ENCODE results near the gene PLCB1. TPM values are rescaled to one million over a fixed set of nuclear protein-coding genes. Genes with fewer than 3 reads are reported as not detected.

Gene PLCB1
- total and polyA plus RNA-seq, 2 donors (not counting 1 experiment from before 2014, with no cell fraction given): 13.4 to 23.3 TPM

DNA sequence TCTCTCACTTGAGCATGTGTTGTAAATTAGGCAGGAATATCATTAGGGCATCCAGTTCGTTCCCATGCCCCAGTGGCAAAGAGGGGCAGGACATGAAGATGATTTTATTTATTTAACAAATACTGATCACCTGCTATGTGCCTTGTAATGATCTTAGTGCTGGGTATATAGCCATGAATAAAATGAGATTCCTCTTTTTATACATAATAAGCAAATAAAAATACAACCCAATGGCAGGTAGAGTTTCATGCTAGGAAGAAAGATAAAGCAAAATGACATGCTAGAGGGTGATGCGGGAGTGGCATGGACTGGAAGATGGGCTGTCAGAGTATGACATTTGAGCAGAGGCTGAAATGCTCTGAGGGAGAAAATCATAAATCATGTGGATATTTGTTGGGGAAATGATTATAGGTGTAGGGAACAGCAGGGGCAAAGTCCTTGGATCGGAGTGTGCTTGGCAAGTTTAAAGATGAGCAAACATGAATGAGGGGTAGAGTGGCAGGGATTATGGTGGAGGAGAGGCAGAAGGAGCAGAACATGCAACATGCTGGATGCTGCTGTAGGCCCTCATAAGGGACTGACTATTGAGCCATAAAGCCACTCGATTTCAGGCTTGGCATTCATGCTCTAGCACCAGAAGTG, 342.1 kb downstream of the PLCB1 start:
- no peaks in the 10 kb centered on the region for H3K36me3 ChIP-seq (ENCODE audit: control insufficient read depth, insufficient read depth, low read length)
- H2AFZ ChIP-seq (ENCODE audit: low read length): no peak overlapping the region
- TF ChIP-seq EZH2 (IDR thresholded peaks at IDR 0.05; ENCODE audit: low read length, missing control alignments): no peak
- TF ChIP-seq, protein P1, sequence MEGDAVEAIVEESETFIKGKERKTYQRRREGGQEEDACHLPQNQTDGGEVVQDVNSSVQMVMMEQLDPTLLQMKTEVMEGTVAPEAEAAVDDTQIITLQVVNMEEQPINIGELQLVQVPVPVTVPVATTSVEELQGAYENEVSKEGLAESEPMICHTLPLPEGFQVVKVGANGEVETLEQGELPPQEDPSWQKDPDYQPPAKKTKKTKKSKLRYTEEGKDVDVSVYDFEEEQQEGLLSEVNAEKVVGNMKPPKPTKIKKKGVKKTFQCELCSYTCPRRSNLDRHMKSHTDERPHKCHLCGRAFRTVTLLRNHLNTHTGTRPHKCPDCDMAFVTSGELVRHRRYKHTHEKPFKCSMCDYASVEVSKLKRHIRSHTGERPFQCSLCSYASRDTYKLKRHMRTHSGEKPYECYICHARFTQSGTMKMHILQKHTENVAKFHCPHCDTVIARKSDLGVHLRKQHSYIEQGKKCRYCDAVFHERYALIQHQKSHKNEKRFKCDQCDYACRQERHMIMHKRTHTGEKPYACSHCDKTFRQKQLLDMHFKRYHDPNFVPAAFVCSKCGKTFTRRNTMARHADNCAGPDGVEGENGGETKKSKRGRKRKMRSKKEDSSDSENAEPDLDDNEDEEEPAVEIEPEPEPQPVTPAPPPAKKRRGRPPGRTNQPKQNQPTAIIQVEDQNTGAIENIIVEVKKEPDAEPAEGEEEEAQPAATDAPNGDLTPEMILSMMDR (conservative IDR thresholded peaks at IDR 0.05 in 1 of 2, IDR thresholded peaks at IDR 0.05 in 1 of 2; ENCODE audit: low read depth in 1 of 2, low read length in 2 of 2): no peak
- H4K20me1 ChIP-seq (ENCODE audit: control insufficient read depth, extremely low read depth, insufficient read depth, low read length): no peaks in the 10 kb centered on the region
- DNase-seq (ENCODE audit: low read depth in 2 of 2): no peak
- H3K9me3 ChIP-seq (ENCODE audit: control insufficient read depth, insufficient read depth, low read depth, low read length): no peaks in the 10 kb centered on the region
- no peak overlapping the region for H3K27ac ChIP-seq (ENCODE audit: insufficient read depth, low read length)
- H3K4me2 ChIP-seq (ENCODE audit: extremely low read depth, insufficient read depth, low read length): no peak overlapping the region
- H3K79me2 ChIP-seq (ENCODE audit: control insufficient read depth, insufficient read depth, low read length): no peaks in the 10 kb centered on the region
- H3K9ac ChIP-seq (ENCODE audit: insufficient read depth, low read length): no peak overlapping the region
- H3K4me1 ChIP-seq (ENCODE audit: control insufficient read depth, extremely low read depth, insufficient read depth, low read length): no peaks in the 10 kb centered on the region
- H3K4me3 ChIP-seq (replicated peaks in 1 of 4; ENCODE audit: control extremely low read depth in 1 of 4, insufficient read depth in 1 of 4, low read depth in 3 of 4, low read length in 4 of 4): no peak overlapping the region
- H3K27me3 ChIP-seq (ENCODE audit: control insufficient read depth, insufficient read depth, low read length): no peaks in the 10 kb centered on the region

DNA sequence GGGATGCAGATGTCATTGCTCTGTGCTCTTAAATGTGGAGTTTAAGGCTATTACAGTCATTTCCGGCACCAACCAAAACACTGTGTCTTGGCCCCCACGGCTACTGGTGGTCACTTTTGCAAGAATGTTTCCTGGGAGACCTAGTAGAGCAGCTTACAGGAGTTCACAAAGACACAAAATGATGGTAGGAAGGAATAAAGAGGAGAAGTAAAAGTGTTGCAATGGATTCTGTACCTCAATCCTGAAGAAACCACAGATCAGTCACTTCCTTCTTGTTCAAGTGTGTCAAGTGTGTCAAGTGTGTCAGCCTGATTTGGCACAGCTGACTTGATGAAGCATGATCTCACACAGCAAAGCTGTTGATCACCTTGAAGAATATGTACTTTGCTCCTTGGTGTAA, 344.0 kb downstream of the PLCB1 start:
- Histone ChIP-seq H3K27ac (ENCODE audit: insufficient read depth, low read length) (no peak overlapping the region), H3K4me2 (ENCODE audit: extremely low read depth, insufficient read depth, low read length) (no peak overlapping the region), H3K9ac (ENCODE audit: insufficient read depth, low read length) (no peak overlapping the region), H4K20me1 (ENCODE audit: control insufficient read depth, extremely low read depth, insufficient read depth, low read length) (no peaks in the 10 kb centered on the region), H3K27me3 (ENCODE audit: control insufficient read depth, insufficient read depth, low read length) (no peaks in the 10 kb centered on the region), H3K79me2 (ENCODE audit: control insufficient read depth, insufficient read depth, low read length) (no peaks in the 10 kb centered on the region), H2AFZ (ENCODE audit: low read length) (no peak overlapping the region), H3K36me3 (ENCODE audit: control insufficient read depth, insufficient read depth, low read length) (no peaks in the 10 kb centered on the region), H3K4me3 (replicated peaks in 1 of 4; ENCODE audit: control extremely low read depth in 1 of 4, insufficient read depth in 1 of 4, low read depth in 3 of 4, low read length in 4 of 4) (no peak overlapping the region), H3K4me1 (ENCODE audit: control insufficient read depth, extremely low read depth, insufficient read depth, low read length) (no peaks in the 10 kb centered on the region), H3K9me3 (ENCODE audit: control insufficient read depth, insufficient read depth, low read depth, low read length) (no peaks in the 10 kb centered on the region)
- DNase-seq (ENCODE audit: low read depth in 2 of 2): no peak
- TF ChIP-seq, protein P1 (conservative IDR thresholded peaks at IDR 0.05 in 1 of 2, IDR thresholded peaks at IDR 0.05 in 1 of 2; ENCODE audit: low read depth in 1 of 2, low read length in 2 of 2): no peak
- no peak for TF ChIP-seq EZH2 (IDR thresholded peaks at IDR 0.05; ENCODE audit: low read length, missing control alignments)

DNA sequence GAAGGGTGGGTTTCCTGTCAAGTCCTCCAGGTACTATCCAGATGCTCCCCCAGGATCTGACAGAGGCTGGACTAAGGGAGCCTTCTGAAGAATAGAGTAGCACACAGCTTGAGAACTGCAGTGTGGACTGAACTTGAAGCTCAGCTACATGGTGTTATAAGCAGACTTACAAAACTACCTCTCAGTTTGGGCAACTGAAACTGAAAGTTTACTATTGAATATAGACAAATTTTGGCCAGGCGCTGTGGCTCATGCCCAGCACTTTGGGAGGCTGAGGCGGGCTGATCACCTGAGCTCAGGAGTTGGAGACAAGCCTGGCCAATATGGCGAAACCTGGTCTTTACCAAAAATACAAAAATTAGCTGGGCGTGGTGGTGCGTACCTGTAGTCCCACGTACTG, 348.5 kb downstream of the PLCB1 start:
- DNase-seq (ENCODE audit: low read depth in 2 of 2): no peak
- Histone ChIP-seq H3K27me3 (ENCODE audit: control insufficient read depth, insufficient read depth, low read length) (no peaks in the 10 kb centered on the region), H3K4me1 (ENCODE audit: control insufficient read depth, extremely low read depth, insufficient read depth, low read length) (no peaks in the 10 kb centered on the region), H3K4me3 (replicated peaks in 1 of 4; ENCODE audit: control extremely low read depth in 1 of 4, insufficient read depth in 1 of 4, low read depth in 3 of 4, low read length in 4 of 4) (no peak overlapping the region), H3K79me2 (ENCODE audit: control insufficient read depth, insufficient read depth, low read length) (no peaks in the 10 kb centered on the region), H2AFZ (ENCODE audit: low read length) (no peak overlapping the region), H3K9ac (ENCODE audit: insufficient read depth, low read length) (no peak overlapping the region), H3K36me3 (ENCODE audit: control insufficient read depth, insufficient read depth, low read length) (no peaks in the 10 kb centered on the region), H4K20me1 (ENCODE audit: control insufficient read depth, extremely low read depth, insufficient read depth, low read length) (no peaks in the 10 kb centered on the region), H3K9me3 (ENCODE audit: control insufficient read depth, insufficient read depth, low read depth, low read length) (no peaks in the 10 kb centered on the region), H3K4me2 (ENCODE audit: extremely low read depth, insufficient read depth, low read length) (no peak overlapping the region), H3K27ac (ENCODE audit: insufficient read depth, low read length) (no peak overlapping the region)
- no peak for TF ChIP-seq EZH2 (IDR thresholded peaks at IDR 0.05; ENCODE audit: low read length, missing control alignments)
- TF ChIP-seq, protein P1 (conservative IDR thresholded peaks at IDR 0.05 in 1 of 2, IDR thresholded peaks at IDR 0.05 in 1 of 2; ENCODE audit: low read depth in 1 of 2, low read length in 2 of 2): no peak
